ACC112 (cell line): ENCODE measurements around the gene RNU1-1.
"Not testable (repeated sequence)": the region's sequence is repeated elsewhere in the genome, so short reads cannot be mapped to it uniquely, and the experiment has no call there.

Experiments used
- H2AFZ ChIP-seq: fragments of 200-600 bp; sonication (generic); one replicate; pipeline ENCODE4 v1.6.0; 2017; ENCODE audit warnings: antibody characterized with exemption, low read length; ENCODE audit not compliant: unreplicated experiment
- H3K27ac ChIP-seq: fragments of 200-600 bp; sonication (generic); 2 replicates; pipeline ENCODE4 v1.5.1; 2014; ENCODE audit warnings: low read depth, mild to moderate bottlenecking, antibody characterized with exemption, low read length, moderate library complexity
- H3K27me3 ChIP-seq: fragments of 200-600 bp; sonication (generic); 2 replicates; pipeline ENCODE4 v1.6.1; 2014; ENCODE audit warnings: mild to moderate bottlenecking, antibody characterized with exemption, low read length, moderate library complexity, mixed read lengths; ENCODE audit not compliant: insufficient read depth
- H3K36me3 ChIP-seq: fragments of 200-600 bp; sonication (generic); 2 replicates; pipeline ENCODE4 v1.6.1; 2016; ENCODE audit warnings: mild to moderate bottlenecking, antibody characterized with exemption, low read length, moderate library complexity, mixed read lengths; ENCODE audit not compliant: insufficient read depth
- H3K4me1 ChIP-seq: fragments of 200-600 bp; sonication (generic); one replicate; pipeline ENCODE4 v1.6.1; 2016; ENCODE audit warnings: low read length, mixed read lengths; ENCODE audit not compliant: insufficient read depth, unreplicated experiment, control insufficient read depth
- H3K4me3 ChIP-seq: fragments of 200-600 bp; sonication (generic); 2 replicates; pipeline ENCODE4 v1.5.1; 2014; ENCODE audit warnings: mild to moderate bottlenecking, low read depth, low read length
- H3K79me2 ChIP-seq: fragments of 200-600 bp; sonication (generic); one replicate; pipeline ENCODE4 v1.6.0; 2016; ENCODE audit warnings: low read length; ENCODE audit not compliant: control insufficient read depth, unreplicated experiment, insufficient read depth

The RNU1-1 gene

DNA sequence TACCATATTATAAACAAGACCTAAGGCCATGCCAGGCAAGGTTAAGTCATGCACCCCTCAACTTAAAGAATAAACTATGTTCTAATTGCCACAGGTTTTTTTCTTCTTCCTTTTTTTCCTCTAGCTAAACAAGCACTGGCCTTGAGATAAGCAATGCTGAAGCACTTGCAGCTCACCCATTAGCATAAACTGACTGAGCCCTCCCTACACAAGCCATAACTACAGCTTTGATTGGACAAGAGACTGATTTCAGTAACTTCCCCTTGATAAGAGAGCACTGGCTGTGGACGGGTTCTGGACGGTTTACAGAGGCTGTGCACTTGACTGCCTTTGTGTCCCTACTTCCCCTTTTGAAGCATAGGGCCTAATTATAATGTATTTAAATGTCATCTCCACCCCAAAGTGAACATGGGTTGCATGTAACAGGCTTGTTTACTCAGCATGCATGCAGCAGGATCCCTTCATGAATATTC lies 26.4 kb upstream of the RNU1-1 start:
- H3K79me2 ChIP-seq, H3K27me3 ChIP-seq, H3K27ac ChIP-seq, H2AFZ ChIP-seq, H3K4me1 ChIP-seq, H3K36me3 ChIP-seq, H3K4me3 ChIP-seq: not testable (repeated sequence)

DNA sequence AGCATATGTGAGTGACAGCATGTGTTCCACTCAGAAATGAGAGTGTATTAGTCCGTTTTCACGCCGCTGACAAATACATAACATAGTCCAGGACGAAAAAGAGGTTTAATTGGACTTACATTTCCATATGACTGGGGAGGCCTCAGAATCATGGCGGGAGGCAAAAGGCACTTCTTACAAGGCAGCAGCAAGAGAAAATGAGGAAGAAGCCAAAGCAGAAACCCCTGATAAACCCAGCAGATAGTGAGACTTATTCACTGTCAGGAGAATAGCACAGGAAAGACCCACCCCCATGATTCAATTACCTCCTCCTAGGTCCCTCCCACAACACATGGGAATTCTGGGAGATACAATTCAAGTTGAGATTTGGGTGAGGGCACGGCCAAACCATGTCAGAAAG lies 23.4 kb upstream of the RNU1-1 start:
- H3K27ac ChIP-seq, H3K36me3 ChIP-seq, H2AFZ ChIP-seq, H3K79me2 ChIP-seq, H3K4me1 ChIP-seq, H3K27me3 ChIP-seq, H3K4me3 ChIP-seq: not testable (repeated sequence)

DNA sequence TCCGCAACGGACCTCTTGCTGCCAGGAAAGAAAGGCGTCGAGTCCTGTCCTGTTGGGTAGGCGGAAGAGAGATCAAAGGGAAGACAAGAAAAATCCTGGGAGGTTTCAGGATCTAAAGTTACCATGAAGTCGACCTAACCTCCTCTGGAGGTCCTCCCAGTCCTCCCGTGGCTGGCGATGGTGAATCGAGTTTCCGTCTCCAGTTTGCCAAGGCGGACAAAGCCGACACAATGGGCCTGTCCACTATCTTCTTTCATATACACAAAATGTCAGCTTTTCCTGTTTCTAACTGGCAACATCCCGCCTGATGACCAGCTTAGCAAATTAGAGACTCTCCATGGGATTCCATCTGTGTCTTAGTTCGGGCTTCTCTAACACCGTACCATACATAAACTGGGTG lies 22.7 kb upstream of the RNU1-1 start:
- H3K36me3 ChIP-seq, H3K4me3 ChIP-seq, H3K79me2 ChIP-seq, H3K4me1 ChIP-seq, H2AFZ ChIP-seq, H3K27ac ChIP-seq, H3K27me3 ChIP-seq: not testable (repeated sequence)

DNA sequence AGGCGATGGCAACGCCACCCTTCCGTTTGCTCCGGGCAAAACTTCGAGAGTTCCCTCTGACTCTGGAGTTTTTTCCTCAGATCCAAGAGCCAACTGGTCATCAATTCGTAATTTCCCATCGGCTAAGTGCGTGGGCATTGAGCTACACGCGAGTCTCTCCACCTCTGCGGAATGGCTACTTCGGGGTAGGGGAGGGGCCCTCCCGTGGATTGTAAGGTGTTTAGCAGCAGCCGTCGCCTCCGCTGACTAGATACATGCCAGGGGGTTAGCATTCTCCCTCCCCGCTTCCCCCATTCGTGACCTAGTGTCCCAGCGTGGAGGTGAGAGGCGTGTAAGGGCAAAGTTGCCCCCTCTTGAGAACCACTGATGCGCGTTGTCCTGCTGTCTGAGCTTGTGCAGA lies 21.8 kb upstream of the RNU1-1 start:
- not testable (repeated sequence) for H3K27me3 ChIP-seq, H2AFZ ChIP-seq, H3K36me3 ChIP-seq, H3K4me1 ChIP-seq, H3K27ac ChIP-seq, H3K4me3 ChIP-seq, H3K79me2 ChIP-seq

DNA sequence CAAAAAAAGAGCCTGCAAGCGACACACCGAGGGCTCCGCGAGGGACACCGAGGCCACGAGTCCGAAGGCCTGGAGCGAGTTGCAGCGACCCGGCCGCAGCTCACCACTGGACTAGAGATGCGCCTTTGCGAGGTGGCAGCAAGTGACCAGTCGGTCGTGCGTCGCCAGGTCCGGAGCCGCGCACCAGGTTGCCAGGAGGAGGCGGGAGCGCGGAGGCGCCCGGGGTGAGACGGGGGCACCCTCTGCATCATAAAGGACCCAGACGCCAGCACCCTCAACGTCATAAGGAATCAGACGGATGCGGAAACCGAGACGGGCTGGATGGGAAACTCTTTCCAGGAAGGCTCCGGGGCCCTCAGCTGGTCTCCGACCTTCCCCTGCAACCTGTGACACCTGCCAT lies 21.4 kb upstream of the RNU1-1 start:
- not testable (repeated sequence) for H3K36me3 ChIP-seq, H3K27ac ChIP-seq, H3K4me1 ChIP-seq, H3K79me2 ChIP-seq, H2AFZ ChIP-seq, H3K27me3 ChIP-seq
- H3K4me3 ChIP-seq = peak overlapping the region; percentile 62

DNA sequence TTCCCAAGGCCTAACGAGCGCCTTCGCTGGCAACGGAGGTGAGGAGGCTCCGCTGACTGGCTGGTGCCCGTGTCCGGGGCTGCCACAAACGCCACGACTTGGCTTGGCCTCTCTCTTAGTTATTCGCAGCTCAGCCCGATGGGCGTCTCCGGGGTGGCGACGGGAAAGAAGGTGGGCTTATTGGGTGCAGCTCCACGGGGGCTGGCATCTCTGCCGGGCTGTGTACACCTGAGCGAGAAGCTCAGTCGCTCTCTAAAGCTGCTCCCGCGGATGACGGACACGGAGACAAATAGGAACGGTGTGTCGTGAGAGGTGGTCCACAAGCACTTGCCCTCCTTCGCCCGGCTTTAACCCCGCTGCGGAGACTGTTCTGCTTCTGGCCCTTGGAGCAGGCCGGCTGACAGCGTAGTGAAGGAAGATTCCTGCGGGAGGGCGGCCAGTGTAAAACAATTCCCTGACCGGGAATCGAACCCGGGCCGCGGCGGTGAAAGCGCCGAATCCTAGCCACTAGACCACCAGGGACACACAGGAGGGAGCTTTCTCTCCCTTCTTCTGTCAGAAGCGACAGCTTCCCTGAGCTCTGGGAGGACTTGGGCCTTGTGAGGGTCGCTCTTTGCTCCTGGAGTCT lies 20.9 kb upstream of the RNU1-1 start:
- H2AFZ ChIP-seq, H3K27ac ChIP-seq, H3K4me1 ChIP-seq, H3K79me2 ChIP-seq, H3K27me3 ChIP-seq, H3K36me3 ChIP-seq: not testable (repeated sequence)
- H3K4me3 ChIP-seq = peak overlapping the region; percentile 62

DNA sequence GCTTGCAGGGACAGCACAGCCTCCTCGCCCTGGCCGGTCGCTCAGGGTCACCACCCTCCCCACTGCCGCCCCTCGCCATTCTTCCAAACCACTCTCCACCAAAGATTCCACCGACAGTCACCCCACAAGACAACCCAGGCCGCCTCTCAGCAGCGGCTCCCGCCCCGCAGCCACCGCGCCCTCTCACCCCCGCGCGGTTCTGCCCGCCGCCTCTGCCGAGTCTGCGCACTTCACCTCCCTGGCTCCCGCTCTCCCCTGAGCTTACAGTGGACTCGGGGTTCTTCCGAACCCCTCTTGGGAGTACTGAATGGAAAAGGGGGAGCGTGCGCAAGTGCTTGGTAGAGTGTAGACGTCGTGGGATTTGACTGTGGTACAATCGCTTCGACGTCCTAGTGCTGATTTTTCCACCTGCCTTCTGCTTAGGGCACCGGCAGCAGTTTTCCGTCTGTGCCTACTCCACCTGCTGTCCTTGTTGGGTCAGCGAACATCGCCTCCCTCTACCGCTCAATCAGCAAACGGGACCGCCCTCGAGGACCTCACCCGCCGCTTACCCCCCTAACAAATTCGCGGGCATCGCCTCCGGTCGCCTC lies 20.2 kb upstream of the RNU1-1 start:
- H3K27ac ChIP-seq, H3K79me2 ChIP-seq, H2AFZ ChIP-seq, H3K4me3 ChIP-seq, H3K36me3 ChIP-seq, H3K4me1 ChIP-seq, H3K27me3 ChIP-seq: not testable (repeated sequence)

DNA sequence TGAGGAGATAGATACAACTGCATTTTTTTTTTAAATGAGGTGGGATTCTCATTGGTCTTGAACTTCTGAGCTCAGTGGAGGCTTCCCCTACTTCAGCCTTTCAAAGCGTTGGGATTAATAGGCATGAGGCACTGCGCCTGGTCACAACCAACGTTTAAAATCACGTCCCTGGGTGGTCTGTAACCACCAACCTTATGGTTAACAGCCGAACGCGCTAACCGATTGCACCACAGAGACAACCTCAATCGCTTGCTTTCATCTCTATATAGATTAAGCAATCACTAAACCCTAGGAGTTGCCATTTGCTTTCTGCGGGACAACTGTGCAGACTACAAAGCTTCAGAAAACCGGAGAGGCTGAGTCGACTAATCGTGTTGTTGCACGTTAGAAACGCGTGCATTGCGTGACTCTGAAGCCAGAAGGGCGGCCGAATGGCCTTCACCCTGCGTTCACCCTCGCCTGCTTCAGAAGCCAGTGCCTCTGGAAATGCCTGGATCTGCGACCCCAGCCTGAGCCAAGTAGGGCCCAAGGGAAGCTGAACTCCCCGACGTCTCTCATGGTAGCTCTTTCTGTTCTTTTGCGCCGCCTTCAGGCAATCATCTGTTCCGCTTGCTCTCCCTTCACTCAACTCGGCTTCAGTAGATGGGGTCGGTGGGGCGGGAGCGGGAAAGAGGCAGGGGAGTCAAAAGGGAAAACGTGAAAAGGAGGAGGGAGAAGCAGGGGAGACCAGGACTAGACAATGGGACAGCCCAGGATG lies 18.3 kb upstream of the RNU1-1 start:
- H3K4me3 ChIP-seq, H3K27me3 ChIP-seq, H3K27ac ChIP-seq, H2AFZ ChIP-seq, H3K36me3 ChIP-seq, H3K79me2 ChIP-seq, H3K4me1 ChIP-seq: not testable (repeated sequence)

DNA sequence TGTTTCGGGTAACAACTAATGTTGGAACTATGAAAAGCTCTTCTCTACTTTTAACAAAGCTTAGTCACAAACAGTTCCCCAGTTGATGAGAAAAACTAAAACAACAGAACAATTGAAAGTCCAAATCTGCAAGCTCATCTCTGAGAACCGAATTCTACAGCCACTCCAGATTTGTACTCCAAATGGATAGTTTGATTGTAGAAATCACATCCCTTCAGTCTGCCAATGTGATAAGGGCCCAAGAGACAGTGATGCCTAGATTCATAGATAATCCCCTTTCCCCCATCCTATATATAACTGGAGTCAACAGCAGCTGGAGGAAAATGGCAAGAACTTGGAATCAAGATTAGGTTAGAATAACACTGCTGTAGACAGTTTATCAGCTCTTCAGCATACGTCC lies 14.3 kb upstream of the RNU1-1 start:
- not testable (repeated sequence) for H3K4me3 ChIP-seq, H3K36me3 ChIP-seq, H2AFZ ChIP-seq, H3K4me1 ChIP-seq, H3K79me2 ChIP-seq, H3K27ac ChIP-seq
- peaks cover 17% of the 10 kb centered on the region for H3K27me3 ChIP-seq

DNA sequence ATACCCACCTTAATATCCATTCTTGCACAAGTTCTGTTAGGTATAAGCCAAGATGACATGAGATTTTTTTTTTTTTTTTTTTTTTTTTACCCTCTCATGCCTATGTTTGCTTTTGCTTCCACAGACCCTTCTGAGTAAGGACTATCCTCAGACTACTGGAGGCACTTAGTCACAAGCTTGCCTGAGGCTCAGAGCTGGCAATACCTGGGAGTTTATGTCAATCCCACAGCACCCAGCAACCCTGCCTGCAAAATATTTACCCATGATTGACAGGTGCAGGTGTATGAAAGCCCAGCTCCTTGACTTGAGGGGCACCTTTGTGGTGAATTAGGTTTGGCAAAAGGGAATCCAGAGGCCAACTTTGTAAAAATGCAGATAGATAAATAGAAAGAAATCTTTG lies 11.7 kb upstream of the RNU1-1 start:
- H3K4me1 ChIP-seq, H3K4me3 ChIP-seq, H3K36me3 ChIP-seq, H2AFZ ChIP-seq, H3K79me2 ChIP-seq, H3K27ac ChIP-seq: not testable (repeated sequence)
- H3K27me3 ChIP-seq = peaks cover 26% of the 10 kb centered on the region

DNA sequence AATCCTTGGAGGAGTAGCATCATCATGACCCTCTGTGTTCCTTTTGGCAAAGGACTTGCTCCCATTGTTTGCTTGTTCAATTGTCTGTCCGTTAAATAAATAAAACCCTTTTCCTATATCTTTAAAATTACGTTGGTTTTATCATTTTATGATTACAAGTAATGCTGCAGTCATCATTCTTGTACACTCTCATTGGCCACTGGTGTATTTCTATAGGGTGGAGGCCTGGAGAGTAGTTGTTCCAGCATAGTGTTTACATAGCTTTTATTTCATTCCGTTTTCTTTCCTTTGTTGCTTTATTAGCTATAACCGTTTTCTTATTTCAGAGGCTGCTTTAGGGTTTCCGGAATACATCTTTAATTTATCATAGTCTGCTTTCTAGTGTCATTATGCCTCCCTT lies 7.6 kb upstream of the RNU1-1 start:
- not testable (repeated sequence) for H3K27ac ChIP-seq, H3K79me2 ChIP-seq, H2AFZ ChIP-seq, H3K4me3 ChIP-seq, H3K4me1 ChIP-seq, H3K36me3 ChIP-seq
- H3K27me3 ChIP-seq = peaks cover 44% of the 10 kb centered on the region
